ENCODE data around the gene DOCK3. TPM values are rescaled to one million over a fixed set of nuclear protein-coding genes. Genes with fewer than 3 reads are reported as not detected.
"Not testable (repeated sequence)": the region's sequence is repeated elsewhere in the genome, so short reads cannot be mapped to it uniquely, and the experiment has no call there.

Gene DOCK3
- total RNA-seq, 6 donors from 2014 or later: 0.15 to 3.1 (median 0.88) TPM

DNA sequence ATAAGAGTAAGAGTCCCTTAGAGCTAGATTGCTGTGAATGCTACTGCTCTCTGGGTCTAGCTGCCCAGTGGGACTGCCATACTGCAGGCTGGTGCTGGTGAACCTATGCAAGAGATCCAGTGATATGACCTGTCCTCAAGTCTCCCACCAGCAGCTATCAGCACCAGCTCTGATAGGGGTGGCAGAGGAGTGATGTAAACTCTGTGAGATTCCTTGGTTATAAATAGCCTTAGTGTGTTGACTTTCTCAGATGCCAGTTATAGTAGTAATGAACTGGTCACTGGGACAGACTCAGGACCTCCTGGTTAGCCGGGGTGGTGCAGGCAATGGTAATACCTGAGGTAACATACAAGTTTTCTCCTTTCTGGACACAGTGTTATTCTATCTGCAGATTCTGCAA is 515.5 kb downstream of the DOCK3 start:
- H3K4me3 ChIP-seq: no peak overlapping the region
- ATAC-seq (ENCODE audit: low FRiP score in 2 of 2) (no peak), DNase-seq (no peak)
- TF ChIP-seq POLR2A (IDR thresholded peaks at IDR 0.05) (no peak), EP300 (IDR thresholded peaks at IDR 0.05) (no peak), POLR2AphosphoS5 (IDR thresholded peaks at IDR 0.05) (no peak)
- TF ChIP-seq, protein P1, sequence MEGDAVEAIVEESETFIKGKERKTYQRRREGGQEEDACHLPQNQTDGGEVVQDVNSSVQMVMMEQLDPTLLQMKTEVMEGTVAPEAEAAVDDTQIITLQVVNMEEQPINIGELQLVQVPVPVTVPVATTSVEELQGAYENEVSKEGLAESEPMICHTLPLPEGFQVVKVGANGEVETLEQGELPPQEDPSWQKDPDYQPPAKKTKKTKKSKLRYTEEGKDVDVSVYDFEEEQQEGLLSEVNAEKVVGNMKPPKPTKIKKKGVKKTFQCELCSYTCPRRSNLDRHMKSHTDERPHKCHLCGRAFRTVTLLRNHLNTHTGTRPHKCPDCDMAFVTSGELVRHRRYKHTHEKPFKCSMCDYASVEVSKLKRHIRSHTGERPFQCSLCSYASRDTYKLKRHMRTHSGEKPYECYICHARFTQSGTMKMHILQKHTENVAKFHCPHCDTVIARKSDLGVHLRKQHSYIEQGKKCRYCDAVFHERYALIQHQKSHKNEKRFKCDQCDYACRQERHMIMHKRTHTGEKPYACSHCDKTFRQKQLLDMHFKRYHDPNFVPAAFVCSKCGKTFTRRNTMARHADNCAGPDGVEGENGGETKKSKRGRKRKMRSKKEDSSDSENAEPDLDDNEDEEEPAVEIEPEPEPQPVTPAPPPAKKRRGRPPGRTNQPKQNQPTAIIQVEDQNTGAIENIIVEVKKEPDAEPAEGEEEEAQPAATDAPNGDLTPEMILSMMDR (IDR thresholded peaks at IDR 0.05): no peak
- no peaks in the 10 kb centered on the region for H3K36me3 ChIP-seq
- no peaks in the 10 kb centered on the region for H3K4me1 ChIP-seq
- no peaks in the 10 kb centered on the region for H3K27me3 ChIP-seq
- no peak overlapping the region for H3K27ac ChIP-seq
- H3K9me3 ChIP-seq: no peaks in the 10 kb centered on the region
- WGBS, 2 donors: 86% methylated on average over 1 of the region's 1 CpG

GRCh38 chr3:51190827-51191226 is 516.1 kb downstream of the DOCK3 start:
- Histone ChIP-seq H3K27me3 (no peaks in the 10 kb centered on the region), H3K9me3 (no peaks in the 10 kb centered on the region), H3K4me1 (no peaks in the 10 kb centered on the region), H3K36me3 (no peaks in the 10 kb centered on the region), H3K27ac (no peak overlapping the region), H3K4me3 (no peak overlapping the region)
- DNase-seq (no peak), ATAC-seq (ENCODE audit: low FRiP score in 2 of 2) (peak in 1 of 2 donors; percentile 55)
- 59 to 72% methylated on average over 3 of the region's 3 CpGs for WGBS, 2 donors
- TF ChIP-seq POLR2AphosphoS5 (IDR thresholded peaks at IDR 0.05): no peak
- no peak for TF ChIP-seq POLR2A (IDR thresholded peaks at IDR 0.05)
- TF ChIP-seq EP300 (IDR thresholded peaks at IDR 0.05): no peak
- TF ChIP-seq, protein P1 (IDR thresholded peaks at IDR 0.05): no peak

- DNase-seq: no peak
- TF ChIP-seq, protein P1 (IDR thresholded peaks at IDR 0.05): no peak
- TF ChIP-seq POLR2A (IDR thresholded peaks at IDR 0.05): no peak
- TF ChIP-seq EP300 (IDR thresholded peaks at IDR 0.05): no peak
- TF ChIP-seq POLR2AphosphoS5 (IDR thresholded peaks at IDR 0.05): no peak
- H3K4me1 ChIP-seq: no peaks in the 10 kb centered on the region
- H3K27me3 ChIP-seq: no peaks in the 10 kb centered on the region
- H3K27ac ChIP-seq: no peak overlapping the region
- H3K9me3 ChIP-seq: no peaks in the 10 kb centered on the region
- no peak for ATAC-seq (ENCODE audit: low FRiP score in 2 of 2)
- H3K4me3 ChIP-seq: no peak overlapping the region
- no peaks in the 10 kb centered on the region for H3K36me3 ChIP-seq
Observed at GRCh38 chr3:51191768-51192167, 517.0 kb downstream of the DOCK3 start.

GRCh38 chr3:51198477-51198876 is 523.8 kb downstream of the DOCK3 start:
- Histone ChIP-seq H3K4me1 (no peaks in the 10 kb centered on the region), H3K36me3 (no peaks in the 10 kb centered on the region), H3K9me3 (peaks cover 0 to 3% (median 0%) of the 10 kb centered on the region in 4 donors), H3K27ac (no peak overlapping the region), H3K4me3 (no peak overlapping the region), H3K27me3 (no peaks in the 10 kb centered on the region)
- no peak for ATAC-seq (ENCODE audit: low FRiP score in 2 of 2)
- DNase-seq: no peak
- TF ChIP-seq POLR2A (IDR thresholded peaks at IDR 0.05) (no peak), POLR2AphosphoS5 (IDR thresholded peaks at IDR 0.05) (no peak), EP300 (IDR thresholded peaks at IDR 0.05) (no peak)
- TF ChIP-seq, protein P1 (IDR thresholded peaks at IDR 0.05): no peak
- 79 to 87% methylated on average over 3 of the region's 3 CpGs for WGBS, 2 donors

GRCh38 chr3:51199296-51199695 is 524.6 kb downstream of the DOCK3 start:
- not testable (repeated sequence) for H3K36me3 ChIP-seq; H3K9me3 ChIP-seq; H3K27me3 ChIP-seq; H3K4me3 ChIP-seq; H3K4me1 ChIP-seq; ATAC-seq (ENCODE audit: low FRiP score in 2 of 2); H3K27ac ChIP-seq
- DNase-seq: peak in 1 of 2 donors; percentile 36
- 92 to 94% methylated on average over 11 to 12 of the region's 13 CpGs for WGBS, 2 donors
